Stimulated activated naive B cell treated with anti-CD40 and anti-IgM and Interleukin-4, amounts not matched to agents 10 μg/mL and 1 μg/mL and 100 μg/mL, for 72 hours (primary cell): ENCODE measurements around the gene ITGB4.

Experiments
- ATAC-seq, 2 donors: fragments of 150-1000 bp; cut with Tn5 transposase; replicated peaks; 2 replicates each; pipeline ENCODE4 v1.10.0; 2021; ENCODE audit warnings: moderate library complexity in 1 of 2
- DNase-seq: peaks from one replicate; pipeline ENCODE4 v3.0.0; 2021
- H3K27ac Mint-ChIP-seq: one replicate; pipeline ENCODE4 v1.8.0; 2022; ENCODE audit warnings: mild to moderate bottlenecking, mixed read lengths
- H3K27me3 Mint-ChIP-seq, 2 donors: one replicate each; pipeline ENCODE4 v1.8.0; 2022; ENCODE audit warnings: mixed read lengths in 2 of 2
- H3K36me3 Mint-ChIP-seq, 2 donors: one replicate each; pipeline ENCODE4 v1.8.0; 2022; ENCODE audit warnings: mixed read lengths in 2 of 2, mild to moderate bottlenecking in 1 of 2
- H3K4me1 Mint-ChIP-seq, 2 donors: one replicate each; pipeline ENCODE4 v1.8.0; 2022; ENCODE audit warnings: mixed read lengths in 2 of 2, mild to moderate bottlenecking in 1 of 2
- H3K4me3 Mint-ChIP-seq, 2 donors: one replicate each; pipeline ENCODE4 v1.8.0; 2022; ENCODE audit warnings: mild to moderate bottlenecking in 2 of 2, mixed read lengths in 2 of 2, moderate library complexity in 1 of 2
- H3K9me3 Mint-ChIP-seq, 2 donors: one replicate each; pipeline ENCODE4 v1.8.0; 2022; ENCODE audit warnings: mixed read lengths in 2 of 2, mild to moderate bottlenecking in 1 of 2

The ITGB4 gene

GRCh38 chr17:75731086-75731715 is 9.9 kb downstream of the ITGB4 start:
- H3K27me3 Mint-ChIP-seq: peaks cover 0 to 3% of the 10 kb centered on the region in 2 donors
- ATAC-seq (no peak), DNase-seq (no peak)
- peaks cover 0 to 3% of the 10 kb centered on the region in 2 donors for H3K4me1 Mint-ChIP-seq
- H3K36me3 Mint-ChIP-seq: no peaks in the 10 kb centered on the region
- no peak overlapping the region for H3K4me3 Mint-ChIP-seq
- H3K27ac Mint-ChIP-seq: no peak overlapping the region
- H3K9me3 Mint-ChIP-seq: no peaks in the 10 kb centered on the region

- peaks cover 0 to 7% of the 10 kb centered on the region in 2 donors for H3K27me3 Mint-ChIP-seq
- H3K4me1 Mint-ChIP-seq: peaks cover 0 to 5% of the 10 kb centered on the region in 2 donors
- no peak overlapping the region for H3K27ac Mint-ChIP-seq
- no peaks in the 10 kb centered on the region for H3K9me3 Mint-ChIP-seq
- ATAC-seq (no peak), DNase-seq (no peak)
- H3K36me3 Mint-ChIP-seq: no peaks in the 10 kb centered on the region
- H3K4me3 Mint-ChIP-seq: no peak overlapping the region
These were observed 10.6 kb downstream of the ITGB4 start for GRCh38 chr17:75731716-75732498.

GRCh38 chr17:75733471-75733870 is 12.2 kb downstream of the ITGB4 start:
- peaks cover 8 to 12% of the 10 kb centered on the region in 2 donors for H3K4me1 Mint-ChIP-seq
- DNase-seq (no peak), ATAC-seq (no peak)
- H3K9me3 Mint-ChIP-seq: no peaks in the 10 kb centered on the region
- H3K27me3 Mint-ChIP-seq: peaks cover 8 to 12% of the 10 kb centered on the region in 2 donors
- H3K27ac Mint-ChIP-seq: no peak overlapping the region
- H3K36me3 Mint-ChIP-seq: no peaks in the 10 kb centered on the region
- H3K4me3 Mint-ChIP-seq: no peak overlapping the region

- peaks cover 9 to 12% of the 10 kb centered on the region in 2 donors for H3K27me3 Mint-ChIP-seq
- H3K4me1 Mint-ChIP-seq: peaks cover 10 to 14% of the 10 kb centered on the region in 2 donors
- no peaks in the 10 kb centered on the region for H3K36me3 Mint-ChIP-seq
- no peak overlapping the region for H3K27ac Mint-ChIP-seq
- H3K9me3 Mint-ChIP-seq: no peaks in the 10 kb centered on the region
- DNase-seq (no peak), ATAC-seq (no peak)
- no peak overlapping the region for H3K4me3 Mint-ChIP-seq
These were observed 13.5 kb downstream of the ITGB4 start for GRCh38 chr17:75734674-75735294.

- H3K27ac Mint-ChIP-seq: no peak overlapping the region
- H3K27me3 Mint-ChIP-seq: peaks cover 12 to 13% of the 10 kb centered on the region in 2 donors
- DNase-seq (no peak), ATAC-seq (no peak)
- no peak overlapping the region for H3K4me3 Mint-ChIP-seq
- no peaks in the 10 kb centered on the region for H3K36me3 Mint-ChIP-seq
- no peaks in the 10 kb centered on the region for H3K9me3 Mint-ChIP-seq
- H3K4me1 Mint-ChIP-seq: peaks cover 10 to 14% of the 10 kb centered on the region in 2 donors
These were observed 15.0 kb downstream of the ITGB4 start for GRCh38 chr17:75736173-75736835.

GRCh38 chr17:75737133-75737962 is 16.1 kb downstream of the ITGB4 start:
- Mint-ChIP-seq H3K27me3 (peaks cover 12 to 14% of the 10 kb centered on the region in 2 donors), H3K36me3 (no peaks in the 10 kb centered on the region), H3K4me1 (peaks cover 10 to 14% of the 10 kb centered on the region in 2 donors), H3K4me3 (peak overlapping the region in 1 of 2 donors; percentile 22), H3K9me3 (no peaks in the 10 kb centered on the region), H3K27ac (no peak overlapping the region)
- ATAC-seq: no peak
- no peak for DNase-seq

- Mint-ChIP-seq H3K36me3 (no peaks in the 10 kb centered on the region), H3K4me3 (peak overlapping the region; percentile 1 to 14), H3K9me3 (no peaks in the 10 kb centered on the region), H3K27ac (peak overlapping the region; percentile 65), H3K27me3 (peaks cover 12 to 14% of the 10 kb centered on the region in 2 donors), H3K4me1 (peaks cover 10 to 14% of the 10 kb centered on the region in 2 donors)
- peak; percentile 82 to 93 for ATAC-seq
- DNase-seq: peak; percentile 46
These were observed 17.1 kb downstream of the ITGB4 start for GRCh38 chr17:75738218-75738802.

GRCh38 chr17:75739174-75739573 is 17.9 kb downstream of the ITGB4 start:
- H3K27ac Mint-ChIP-seq: no peak overlapping the region
- no peaks in the 10 kb centered on the region for H3K9me3 Mint-ChIP-seq
- no peaks in the 10 kb centered on the region for H3K36me3 Mint-ChIP-seq
- H3K27me3 Mint-ChIP-seq: peaks cover 12 to 14% of the 10 kb centered on the region in 2 donors
- peaks cover 10 to 14% of the 10 kb centered on the region in 2 donors for H3K4me1 Mint-ChIP-seq
- DNase-seq (no peak), ATAC-seq (no peak)
- H3K4me3 Mint-ChIP-seq: no peak overlapping the region

GRCh38 chr17:75739801-75740200 is 18.5 kb downstream of the ITGB4 start:
- H3K27ac Mint-ChIP-seq: no peak overlapping the region
- no peaks in the 10 kb centered on the region for H3K36me3 Mint-ChIP-seq
- no peaks in the 10 kb centered on the region for H3K9me3 Mint-ChIP-seq
- no peak for DNase-seq
- peaks cover 12 to 14% of the 10 kb centered on the region in 2 donors for H3K27me3 Mint-ChIP-seq
- H3K4me1 Mint-ChIP-seq: peaks cover 10 to 11% of the 10 kb centered on the region in 2 donors
- H3K4me3 Mint-ChIP-seq: no peak overlapping the region
- ATAC-seq: no peak

- Mint-ChIP-seq H3K9me3 (no peaks in the 10 kb centered on the region), H3K27me3 (peaks cover 12 to 14% of the 10 kb centered on the region in 2 donors), H3K4me3 (no peak overlapping the region), H3K36me3 (no peaks in the 10 kb centered on the region), H3K27ac (no peak overlapping the region), H3K4me1 (peaks cover 10 to 11% of the 10 kb centered on the region in 2 donors)
- no peak for ATAC-seq
- no peak for DNase-seq
These were observed 19.0 kb downstream of the ITGB4 start for GRCh38 chr17:75740215-75740614.

- H3K4me3 Mint-ChIP-seq: no peak overlapping the region
- H3K36me3 Mint-ChIP-seq: no peaks in the 10 kb centered on the region
- peaks cover 12 to 14% of the 10 kb centered on the region in 2 donors for H3K27me3 Mint-ChIP-seq
- H3K4me1 Mint-ChIP-seq: peaks cover 10 to 11% of the 10 kb centered on the region in 2 donors
- DNase-seq: no peak
- H3K9me3 Mint-ChIP-seq: no peaks in the 10 kb centered on the region
- ATAC-seq: no peak
- no peak overlapping the region for H3K27ac Mint-ChIP-seq
These were observed 19.4 kb downstream of the ITGB4 start for GRCh38 chr17:75740631-75741077.

GRCh38 chr17:75742337-75742736 is 21.1 kb downstream of the ITGB4 start:
- Mint-ChIP-seq H3K36me3 (no peaks in the 10 kb centered on the region), H3K4me1 (peaks cover 9 to 10% of the 10 kb centered on the region in 2 donors), H3K9me3 (no peaks in the 10 kb centered on the region), H3K4me3 (no peak overlapping the region), H3K27ac (no peak overlapping the region), H3K27me3 (peaks cover 5 to 14% of the 10 kb centered on the region in 2 donors)
- ATAC-seq (no peak), DNase-seq (no peak)

GRCh38 chr17:75743625-75744206 is 22.5 kb downstream of the ITGB4 start:
- H3K9me3 Mint-ChIP-seq: no peaks in the 10 kb centered on the region
- ATAC-seq (no peak), DNase-seq (no peak)
- no peak overlapping the region for H3K4me3 Mint-ChIP-seq
- peaks cover 5 to 7% of the 10 kb centered on the region in 2 donors for H3K4me1 Mint-ChIP-seq
- no peaks in the 10 kb centered on the region for H3K36me3 Mint-ChIP-seq
- H3K27me3 Mint-ChIP-seq: peaks cover 4 to 11% of the 10 kb centered on the region in 2 donors
- no peak overlapping the region for H3K27ac Mint-ChIP-seq
